ENCODE data around the gene RSPH1.

DNA sequence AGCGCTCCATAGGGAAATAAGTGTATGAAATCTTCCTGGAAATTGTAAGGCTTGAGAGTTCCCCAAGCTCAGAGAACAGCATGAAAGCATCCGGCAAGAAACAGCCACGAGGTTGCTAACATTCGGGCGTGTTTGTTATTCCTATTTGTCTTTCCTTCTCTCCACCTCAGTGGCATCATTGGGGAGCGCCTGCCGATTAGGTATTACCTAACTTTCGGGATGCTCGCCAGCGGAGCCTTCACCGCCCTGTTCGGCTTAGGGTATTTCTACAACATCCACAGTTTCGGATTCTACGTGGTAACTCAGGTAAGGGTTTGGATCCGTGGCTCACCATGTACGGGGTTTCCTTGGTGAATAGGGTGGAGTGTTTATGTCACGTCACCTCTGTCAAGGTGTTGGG lies 43.3 kb upstream of the RSPH1 start:
- TF ChIP-seq, protein P1, sequence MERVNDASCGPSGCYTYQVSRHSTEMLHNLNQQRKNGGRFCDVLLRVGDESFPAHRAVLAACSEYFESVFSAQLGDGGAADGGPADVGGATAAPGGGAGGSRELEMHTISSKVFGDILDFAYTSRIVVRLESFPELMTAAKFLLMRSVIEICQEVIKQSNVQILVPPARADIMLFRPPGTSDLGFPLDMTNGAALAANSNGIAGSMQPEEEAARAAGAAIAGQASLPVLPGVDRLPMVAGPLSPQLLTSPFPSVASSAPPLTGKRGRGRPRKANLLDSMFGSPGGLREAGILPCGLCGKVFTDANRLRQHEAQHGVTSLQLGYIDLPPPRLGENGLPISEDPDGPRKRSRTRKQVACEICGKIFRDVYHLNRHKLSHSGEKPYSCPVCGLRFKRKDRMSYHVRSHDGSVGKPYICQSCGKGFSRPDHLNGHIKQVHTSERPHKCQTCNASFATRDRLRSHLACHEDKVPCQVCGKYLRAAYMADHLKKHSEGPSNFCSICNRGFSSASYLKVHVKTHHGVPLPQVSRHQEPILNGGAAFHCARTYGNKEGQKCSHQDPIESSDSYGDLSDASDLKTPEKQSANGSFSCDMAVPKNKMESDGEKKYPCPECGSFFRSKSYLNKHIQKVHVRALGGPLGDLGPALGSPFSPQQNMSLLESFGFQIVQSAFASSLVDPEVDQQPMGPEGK (CRISPR knock-in tag; IDR thresholded peaks at IDR 0.05; ENCODE audit: borderline replicate concordance), result no peak
- TF ChIP-seq SNAI2 (CRISPR knock-in tag; IDR thresholded peaks at IDR 0.05) (no peak), ZFP30 (CRISPR knock-in tag; IDR thresholded peaks at IDR 0.05) (no peak), ARNTL (CRISPR knock-in tag; IDR thresholded peaks at IDR 0.05; ENCODE audit: borderline replicate concordance, low read depth) (no peak), CSDC2 (CRISPR knock-in tag; IDR thresholded peaks at IDR 0.05) (no peak)
- TF ChIP-seq, protein P2, sequence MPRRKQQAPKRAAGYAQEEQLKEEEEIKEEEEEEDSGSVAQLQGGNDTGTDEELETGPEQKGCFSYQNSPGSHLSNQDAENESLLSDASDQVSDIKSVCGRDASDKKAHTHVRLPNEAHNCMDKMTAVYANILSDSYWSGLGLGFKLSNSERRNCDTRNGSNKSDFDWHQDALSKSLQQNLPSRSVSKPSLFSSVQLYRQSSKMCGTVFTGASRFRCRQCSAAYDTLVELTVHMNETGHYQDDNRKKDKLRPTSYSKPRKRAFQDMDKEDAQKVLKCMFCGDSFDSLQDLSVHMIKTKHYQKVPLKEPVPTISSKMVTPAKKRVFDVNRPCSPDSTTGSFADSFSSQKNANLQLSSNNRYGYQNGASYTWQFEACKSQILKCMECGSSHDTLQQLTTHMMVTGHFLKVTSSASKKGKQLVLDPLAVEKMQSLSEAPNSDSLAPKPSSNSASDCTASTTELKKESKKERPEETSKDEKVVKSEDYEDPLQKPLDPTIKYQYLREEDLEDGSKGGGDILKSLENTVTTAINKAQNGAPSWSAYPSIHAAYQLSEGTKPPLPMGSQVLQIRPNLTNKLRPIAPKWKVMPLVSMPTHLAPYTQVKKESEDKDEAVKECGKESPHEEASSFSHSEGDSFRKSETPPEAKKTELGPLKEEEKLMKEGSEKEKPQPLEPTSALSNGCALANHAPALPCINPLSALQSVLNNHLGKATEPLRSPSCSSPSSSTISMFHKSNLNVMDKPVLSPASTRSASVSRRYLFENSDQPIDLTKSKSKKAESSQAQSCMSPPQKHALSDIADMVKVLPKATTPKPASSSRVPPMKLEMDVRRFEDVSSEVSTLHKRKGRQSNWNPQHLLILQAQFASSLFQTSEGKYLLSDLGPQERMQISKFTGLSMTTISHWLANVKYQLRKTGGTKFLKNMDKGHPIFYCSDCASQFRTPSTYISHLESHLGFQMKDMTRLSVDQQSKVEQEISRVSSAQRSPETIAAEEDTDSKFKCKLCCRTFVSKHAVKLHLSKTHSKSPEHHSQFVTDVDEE (CRISPR knock-in tag; IDR thresholded peaks at IDR 0.05), result no peak
